HG03460 (cell line): ENCODE results near the gene CRMP1.

ENCODE experiments used
- ATAC-seq: cut with Tn5 transposase; IDR thresholded peaks from one replicate; pipeline ENCODE4 v1.9.1; 2021; ENCODE audit not compliant: unreplicated experiment

The CRMP1 gene

GRCh38 chr4:5801696-5802095 is 91.2 kb downstream of the CRMP1 start:
- ATAC-seq = no peak

- no peak for ATAC-seq
These were observed 92.4 kb downstream of the CRMP1 start for GRCh38 chr4:5800496-5800895.

GRCh38 chr4:5799406-5799805 is 93.5 kb downstream of the CRMP1 start:
- ATAC-seq = no peak

GRCh38 chr4:5798946-5799345 is 93.9 kb downstream of the CRMP1 start:
- no peak for ATAC-seq

- no peak for ATAC-seq
These were observed 94.4 kb downstream of the CRMP1 start for GRCh38 chr4:5798462-5798861.

- ATAC-seq = no peak
These were observed 95.0 kb downstream of the CRMP1 start for GRCh38 chr4:5797866-5798265.

- ATAC-seq = no peak
These were observed 95.9 kb downstream of the CRMP1 start for GRCh38 chr4:5796976-5797375.

- no peak for ATAC-seq
These were observed 97.3 kb downstream of the CRMP1 start for GRCh38 chr4:5795580-5795979.

- no peak for ATAC-seq
These were observed 99.4 kb downstream of the CRMP1 start for GRCh38 chr4:5793514-5793913.

GRCh38 chr4:5791654-5792053 is 101.2 kb downstream of the CRMP1 start:
- no peak for ATAC-seq

GRCh38 chr4:5790546-5790857 is 102.4 kb downstream of the CRMP1 start:
- no peak for ATAC-seq

- no peak for ATAC-seq
These were observed 103.7 kb downstream of the CRMP1 start for GRCh38 chr4:5789141-5789540.

- no peak for ATAC-seq
These were observed 104.7 kb downstream of the CRMP1 start for GRCh38 chr4:5788144-5788543.

- ATAC-seq = no peak
These were observed 105.6 kb downstream of the CRMP1 start for GRCh38 chr4:5787311-5787710.

- no peak for ATAC-seq
These were observed 106.8 kb downstream of the CRMP1 start for GRCh38 chr4:5785806-5786680.

GRCh38 chr4:5784960-5785611 is 107.8 kb downstream of the CRMP1 start:
- ATAC-seq = no peak

GRCh38 chr4:5784021-5784420 is 108.9 kb downstream of the CRMP1 start:
- no peak for ATAC-seq

GRCh38 chr4:5783486-5783885 is 109.4 kb downstream of the CRMP1 start:
- ATAC-seq = no peak

- no peak for ATAC-seq
These were observed 109.9 kb downstream of the CRMP1 start for GRCh38 chr4:5782829-5783476.

GRCh38 chr4:5781691-5782090 is 111.2 kb downstream of the CRMP1 start:
- no peak for ATAC-seq

- no peak for ATAC-seq
These were observed 111.9 kb downstream of the CRMP1 start for GRCh38 chr4:5780831-5781480.

GRCh38 chr4:5776510-5776909 is 116.4 kb downstream of the CRMP1 start:
- no peak for ATAC-seq
